NCI-H526 treated with DMSO at 0.1 percent for 48 hours (cell line): ENCODE measurements around the gene AANAT.
"Not testable (repeated sequence)": the region's sequence is repeated elsewhere in the genome, so short reads cannot be mapped to it uniquely, and the experiment has no call there.

Source experiments
- DNase-seq: peaks from one replicate; lab custom pipeline; 2025; lab: John Stamatoyannopoulos, UW

AANAT gene

GRCh38 chr17:76506408-76507345 is 39.3 kb downstream of the AANAT start:
- peak; percentile 47 for DNase-seq

GRCh38 chr17:76508472-76509063 is 41.2 kb downstream of the AANAT start:
- not testable (repeated sequence) for DNase-seq

GRCh38 chr17:76510831-76511244 is 43.4 kb downstream of the AANAT start:
- DNase-seq: no peak

- no peak for DNase-seq
Observed at GRCh38 chr17:76511668-76512365, 44.4 kb downstream of the AANAT start.

GRCh38 chr17:76512366-76513305 is 45.2 kb downstream of the AANAT start:
- DNase-seq: no peak

GRCh38 chr17:76513306-76513692 is 45.9 kb downstream of the AANAT start:
- no peak for DNase-seq

- DNase-seq: not testable (repeated sequence)
Observed at GRCh38 chr17:76514355-76514754, 47.0 kb downstream of the AANAT start.

GRCh38 chr17:76515274-76515949 is 48.0 kb downstream of the AANAT start:
- DNase-seq: no peak

- no peak for DNase-seq
Observed at GRCh38 chr17:76517638-76518038, 50.2 kb downstream of the AANAT start.

- DNase-seq: no peak
Observed at GRCh38 chr17:76519048-76519966, 51.9 kb downstream of the AANAT start.
